GM18508 (cell line): ENCODE measurements around the gene GLCCI1.
"Not testable (repeated sequence)": the region's sequence is repeated elsewhere in the genome, so short reads cannot be mapped to it uniquely, and the experiment has no call there.

ENCODE experiments used
- ATAC-seq: cut with Tn5 transposase; IDR thresholded peaks from one replicate; pipeline ENCODE4 v1.9.1; 2021; ENCODE audit warnings: moderate number of reproducible peaks; ENCODE audit not compliant: insufficient read depth, unreplicated experiment

The GLCCI1 gene

GRCh38 chr7:8042796-8043535 lies 74.4 kb downstream of the GLCCI1 start:
- no peak for ATAC-seq

- ATAC-seq, result no peak
Observed at GRCh38 chr7:8044761-8045430, 76.3 kb downstream of the GLCCI1 start.

- not testable (repeated sequence) for ATAC-seq
Observed at GRCh38 chr7:8048067-8048466, 79.5 kb downstream of the GLCCI1 start.

- ATAC-seq, result no peak
Observed at GRCh38 chr7:8051373-8051772, 82.8 kb downstream of the GLCCI1 start.

- no peak for ATAC-seq
Observed at GRCh38 chr7:8051998-8052397, 83.4 kb downstream of the GLCCI1 start.

- ATAC-seq, result no peak
Observed at GRCh38 chr7:8052824-8053223, 84.2 kb downstream of the GLCCI1 start.

GRCh38 chr7:8056439-8056838 lies 87.8 kb downstream of the GLCCI1 start:
- ATAC-seq, result no peak

- ATAC-seq, result no peak
Observed at GRCh38 chr7:8057566-8057965, 89.0 kb downstream of the GLCCI1 start.

GRCh38 chr7:8058322-8058721 lies 89.7 kb downstream of the GLCCI1 start:
- ATAC-seq, result no peak

- no peak for ATAC-seq
Observed at GRCh38 chr7:8058852-8059251, 90.3 kb downstream of the GLCCI1 start.

DNA sequence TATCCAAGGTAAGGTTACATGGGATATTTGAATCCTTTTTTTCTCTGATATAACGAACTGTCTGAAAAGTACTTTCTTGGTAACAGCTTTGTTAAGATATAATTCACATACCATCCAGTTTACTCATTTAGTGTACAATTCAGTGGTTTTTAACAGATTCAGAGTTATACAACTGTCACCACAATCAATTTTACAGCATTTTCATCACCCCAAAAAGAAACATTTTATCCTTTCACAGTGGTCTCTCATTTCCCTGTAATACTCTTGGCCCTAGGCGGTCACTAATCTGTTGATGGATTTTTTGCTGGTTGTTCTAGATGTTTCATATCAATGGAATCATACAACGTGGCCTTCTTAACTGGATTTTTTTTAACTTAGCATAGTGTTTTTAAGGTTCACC lies 91.6 kb downstream of the GLCCI1 start:
- no peak for ATAC-seq

- ATAC-seq, result not testable (repeated sequence)
Observed at GRCh38 chr7:8063300-8063699, 94.7 kb downstream of the GLCCI1 start.

GRCh38 chr7:8063706-8064297 lies 95.2 kb downstream of the GLCCI1 start:
- no peak for ATAC-seq

DNA sequence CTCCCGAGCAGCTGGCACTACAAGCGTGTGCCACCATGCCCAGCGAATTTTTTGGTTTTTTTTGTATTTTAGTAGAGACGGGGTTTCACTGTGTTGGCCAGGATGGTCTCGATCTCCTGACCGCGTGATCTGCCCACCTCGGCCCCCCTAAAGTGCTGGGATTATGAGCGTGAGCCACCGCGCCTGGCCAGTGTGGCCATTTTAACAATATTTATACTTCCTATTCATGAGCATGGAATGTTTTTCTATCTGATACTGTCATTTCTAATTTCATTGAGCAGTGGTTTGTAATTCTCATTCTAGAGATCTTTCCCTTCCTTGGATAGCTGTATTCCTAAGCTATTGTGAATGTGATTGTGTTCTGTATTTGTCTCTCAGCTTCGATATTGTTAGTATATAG lies 96.2 kb downstream of the GLCCI1 start:
- ATAC-seq, result no peak

DNA sequence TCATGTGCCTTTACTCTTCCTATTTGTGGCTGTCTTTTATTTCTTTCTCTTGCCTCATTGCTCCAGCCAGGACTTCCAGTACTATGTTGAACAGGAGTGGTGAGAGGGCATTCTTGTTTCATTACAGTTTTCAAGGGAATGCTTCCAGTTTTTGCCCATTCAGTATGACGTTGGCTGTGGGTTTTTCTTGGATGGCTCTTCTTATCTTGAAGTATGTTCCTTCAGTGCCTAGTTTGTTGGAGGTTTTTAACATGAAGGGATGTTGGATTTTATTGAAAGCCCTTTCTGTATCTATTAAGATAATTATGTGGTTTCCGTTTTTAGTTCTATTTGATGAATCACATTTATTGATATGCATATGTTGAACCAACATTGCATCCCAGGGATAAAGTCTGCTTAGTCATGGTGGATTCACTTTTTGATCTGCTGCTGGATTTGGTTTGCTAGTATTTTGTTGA lies 96.8 kb downstream of the GLCCI1 start:
- ATAC-seq, result no peak

GRCh38 chr7:8068892-8069686 lies 100.5 kb downstream of the GLCCI1 start:
- no peak for ATAC-seq

- ATAC-seq, result no peak
Observed at GRCh38 chr7:8070451-8071180, 102.0 kb downstream of the GLCCI1 start.

DNA sequence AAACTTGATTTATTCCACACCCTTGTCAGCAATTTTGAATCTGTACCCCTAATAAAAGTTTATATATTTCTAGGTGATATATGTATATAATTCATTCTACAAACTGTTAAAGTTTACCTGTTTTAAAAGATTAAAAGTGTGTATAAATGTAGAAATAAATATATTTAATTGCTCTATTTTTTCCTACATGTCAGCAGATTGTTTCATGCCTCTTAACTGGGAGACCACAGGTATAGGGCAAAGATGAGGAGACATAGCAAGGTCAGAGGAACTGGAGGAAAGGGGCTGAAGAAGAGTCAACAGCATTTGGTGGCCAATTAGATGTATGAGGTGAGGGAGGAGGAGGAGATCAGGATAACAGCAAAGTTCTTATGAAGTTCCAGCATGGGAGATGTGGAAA lies 109.8 kb downstream of the GLCCI1 start:
- no peak for ATAC-seq

- ATAC-seq, result no peak
Observed at GRCh38 chr7:8082762-8083161, 114.2 kb downstream of the GLCCI1 start.

DNA sequence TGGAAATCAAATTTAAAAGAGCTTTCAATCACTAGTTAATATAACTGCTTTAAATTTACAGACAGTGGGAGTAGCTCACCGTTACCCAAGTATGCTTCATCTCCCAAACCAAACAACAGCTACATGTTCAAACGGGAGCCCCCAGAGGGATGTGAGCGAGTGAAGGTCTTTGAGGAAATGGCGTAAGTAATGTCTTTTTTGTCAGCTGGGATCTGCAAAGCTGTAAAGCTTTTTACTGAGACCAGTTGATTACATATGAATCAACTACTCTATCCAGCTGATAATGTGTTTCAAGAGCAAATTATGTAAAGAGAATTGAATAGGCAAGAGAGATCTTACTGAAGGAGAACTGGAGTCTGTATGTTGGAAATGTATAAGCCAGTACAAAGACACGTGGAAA lies 116.2 kb downstream of the GLCCI1 start:
- no peak for ATAC-seq
